ENCODE results near the gene NME5.

NME5 gene

GRCh38 chr5:138102454-138103318 is 36.5 kb downstream of the NME5 start:
- TF ChIP-seq, protein P1, sequence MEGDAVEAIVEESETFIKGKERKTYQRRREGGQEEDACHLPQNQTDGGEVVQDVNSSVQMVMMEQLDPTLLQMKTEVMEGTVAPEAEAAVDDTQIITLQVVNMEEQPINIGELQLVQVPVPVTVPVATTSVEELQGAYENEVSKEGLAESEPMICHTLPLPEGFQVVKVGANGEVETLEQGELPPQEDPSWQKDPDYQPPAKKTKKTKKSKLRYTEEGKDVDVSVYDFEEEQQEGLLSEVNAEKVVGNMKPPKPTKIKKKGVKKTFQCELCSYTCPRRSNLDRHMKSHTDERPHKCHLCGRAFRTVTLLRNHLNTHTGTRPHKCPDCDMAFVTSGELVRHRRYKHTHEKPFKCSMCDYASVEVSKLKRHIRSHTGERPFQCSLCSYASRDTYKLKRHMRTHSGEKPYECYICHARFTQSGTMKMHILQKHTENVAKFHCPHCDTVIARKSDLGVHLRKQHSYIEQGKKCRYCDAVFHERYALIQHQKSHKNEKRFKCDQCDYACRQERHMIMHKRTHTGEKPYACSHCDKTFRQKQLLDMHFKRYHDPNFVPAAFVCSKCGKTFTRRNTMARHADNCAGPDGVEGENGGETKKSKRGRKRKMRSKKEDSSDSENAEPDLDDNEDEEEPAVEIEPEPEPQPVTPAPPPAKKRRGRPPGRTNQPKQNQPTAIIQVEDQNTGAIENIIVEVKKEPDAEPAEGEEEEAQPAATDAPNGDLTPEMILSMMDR (IDR thresholded peaks at IDR 0.05; ENCODE audit: low read depth, low read length), result no peak
- Histone ChIP-seq H3K36me3 (no peaks in the 10 kb centered on the region), H3K4me3 (ENCODE audit: low read depth, low read length) (no peak overlapping the region), H3K27me3 (ENCODE audit: insufficient read depth, low read depth, severe bottlenecking) (no peaks in the 10 kb centered on the region), H3K27ac (no peak overlapping the region), H3K9me3 (ENCODE audit: severe bottlenecking) (no peaks in the 10 kb centered on the region)
- no peak for DNase-seq

- TF ChIP-seq, protein P1 (IDR thresholded peaks at IDR 0.05; ENCODE audit: low read depth, low read length), result no peak
- no peak overlapping the region for H3K27ac ChIP-seq
- H3K9me3 ChIP-seq (ENCODE audit: severe bottlenecking), result no peaks in the 10 kb centered on the region
- H3K4me3 ChIP-seq (ENCODE audit: low read depth, low read length), result no peak overlapping the region
- no peak for DNase-seq
- no peaks in the 10 kb centered on the region for H3K36me3 ChIP-seq
- no peaks in the 10 kb centered on the region for H3K27me3 ChIP-seq (ENCODE audit: insufficient read depth, low read depth, severe bottlenecking)
Observed at GRCh38 chr5:138096997-138097828, 42.0 kb downstream of the NME5 start.

- Histone ChIP-seq H3K27ac (no peak overlapping the region), H3K4me3 (ENCODE audit: low read depth, low read length) (no peak overlapping the region), H3K36me3 (no peaks in the 10 kb centered on the region), H3K9me3 (ENCODE audit: severe bottlenecking) (no peaks in the 10 kb centered on the region), H3K27me3 (ENCODE audit: insufficient read depth, low read depth, severe bottlenecking) (no peaks in the 10 kb centered on the region)
- DNase-seq, result no peak
- TF ChIP-seq, protein P1 (IDR thresholded peaks at IDR 0.05; ENCODE audit: low read depth, low read length), result no peak
Observed at GRCh38 chr5:138096363-138096762, 42.9 kb downstream of the NME5 start.

DNA sequence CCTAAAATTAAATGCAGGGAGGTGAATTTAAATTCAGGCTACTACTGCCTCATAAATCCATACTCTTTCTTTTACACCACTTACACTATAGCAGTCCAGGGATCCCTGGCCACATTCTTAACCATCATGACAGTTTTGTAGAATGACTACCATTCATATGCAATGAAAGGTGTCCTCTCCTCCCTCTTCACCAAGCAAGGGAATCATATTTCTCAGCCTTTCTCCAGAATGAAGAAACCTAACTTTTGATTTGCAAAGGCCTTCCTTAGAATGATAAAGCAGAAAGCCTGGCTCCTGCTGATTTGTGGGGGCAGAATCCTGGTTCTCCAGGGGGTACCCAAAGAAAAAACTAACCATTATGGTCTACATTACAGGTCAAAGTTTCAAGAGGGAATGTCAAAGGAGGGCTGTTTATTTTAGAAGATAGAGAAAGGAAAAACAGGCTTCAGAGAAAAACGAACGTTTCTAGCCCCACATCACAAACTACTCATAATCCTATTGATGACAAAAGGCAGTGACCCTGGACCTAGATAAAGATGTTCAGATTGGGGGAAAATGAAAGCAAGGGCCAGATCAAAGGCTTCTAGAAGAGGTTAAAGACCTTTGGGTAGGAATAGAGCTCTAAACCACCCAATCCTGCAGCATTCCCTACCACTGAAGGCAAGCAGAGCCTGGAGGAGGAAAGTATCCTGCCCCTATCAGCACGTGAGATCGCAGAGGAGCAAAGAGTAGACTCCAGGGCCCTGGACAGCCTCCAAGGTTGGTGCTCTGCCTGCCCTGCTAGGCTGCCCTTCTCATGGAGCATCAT is 43.9 kb downstream of the NME5 start:
- no peaks in the 10 kb centered on the region for H3K9me3 ChIP-seq (ENCODE audit: severe bottlenecking)
- TF ChIP-seq, protein P1 (IDR thresholded peaks at IDR 0.05; ENCODE audit: low read depth, low read length), result no peak
- H3K27ac ChIP-seq, result no peak overlapping the region
- H3K36me3 ChIP-seq, result no peaks in the 10 kb centered on the region
- DNase-seq, result no peak
- no peaks in the 10 kb centered on the region for H3K27me3 ChIP-seq (ENCODE audit: insufficient read depth, low read depth, severe bottlenecking)
- no peak overlapping the region for H3K4me3 ChIP-seq (ENCODE audit: low read depth, low read length)

DNA sequence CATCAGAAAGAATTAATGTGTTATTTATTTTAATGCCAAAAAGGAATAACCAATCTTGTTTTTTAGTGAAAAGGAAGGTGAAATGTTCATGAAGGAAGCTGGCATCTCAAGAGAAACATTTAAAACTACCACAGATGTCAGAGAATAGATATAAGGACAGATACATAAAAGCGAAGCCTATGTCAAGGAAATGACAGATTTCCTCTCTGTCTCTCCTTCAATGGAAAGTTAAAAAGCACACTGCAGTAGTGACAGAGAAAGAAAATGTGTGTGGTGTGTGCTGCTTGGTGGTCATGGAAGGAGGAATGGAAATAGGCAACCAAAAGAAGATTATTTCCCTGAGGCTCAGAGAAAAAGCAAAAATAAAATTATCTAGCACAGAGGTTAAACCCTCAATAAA is 46.2 kb downstream of the NME5 start:
- no peaks in the 10 kb centered on the region for H3K27me3 ChIP-seq (ENCODE audit: insufficient read depth, low read depth, severe bottlenecking)
- no peaks in the 10 kb centered on the region for H3K36me3 ChIP-seq

More for the DNA sequence above, 46.2 kb downstream of the NME5 start:
- no peak for DNase-seq
- TF ChIP-seq, protein P1 (IDR thresholded peaks at IDR 0.05; ENCODE audit: low read depth, low read length), result no peak
- H3K27ac ChIP-seq, result no peak overlapping the region
- H3K4me3 ChIP-seq (ENCODE audit: low read depth, low read length), result no peak overlapping the region
- H3K9me3 ChIP-seq (ENCODE audit: severe bottlenecking), result no peaks in the 10 kb centered on the region
